ENCODE measurements around the gene KDM2A.

The KDM2A gene

DNA sequence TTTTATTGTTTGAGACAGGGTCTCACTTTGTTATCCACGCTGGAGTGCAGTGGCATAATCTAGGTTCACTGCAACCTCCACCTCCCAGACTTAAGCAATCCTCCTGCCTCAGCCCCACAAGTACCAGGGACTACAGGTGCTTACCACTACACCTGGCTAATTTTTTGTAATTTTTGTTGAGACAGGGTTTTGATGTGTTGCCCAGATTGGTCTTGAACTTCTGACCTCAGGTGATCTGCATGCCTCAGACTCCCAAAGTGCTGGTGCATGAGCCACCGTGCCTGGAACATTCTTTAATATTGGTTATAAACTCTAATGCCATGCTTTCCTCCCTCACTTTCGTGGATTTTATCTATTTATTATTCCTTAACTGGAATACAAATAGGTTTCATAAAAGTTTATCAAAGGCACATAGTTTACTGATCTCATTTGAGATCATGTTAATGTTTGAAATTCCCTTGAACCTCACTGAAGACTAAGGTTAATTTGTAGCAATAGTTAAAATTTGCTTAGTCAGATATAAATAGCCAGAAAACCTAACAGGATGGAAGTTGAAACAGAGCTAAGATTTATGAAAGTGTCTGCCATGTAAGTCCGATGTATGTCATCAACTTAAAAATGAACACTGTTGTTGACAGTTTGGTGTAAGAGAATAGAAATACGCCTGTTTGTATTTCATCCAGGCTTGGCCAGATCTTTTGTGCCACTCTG, 27.6 kb downstream of the KDM2A start:
- H3K9me3 ChIP-seq (ENCODE audit: control insufficient read depth, insufficient read depth, low read depth, low read length): no peaks in the 10 kb centered on the region
- H3K27ac ChIP-seq (ENCODE audit: extremely low read depth, low read depth, low read length): no peak overlapping the region
- TF ChIP-seq ZEB2 (tag by site-specific recombination; IDR thresholded peaks at IDR 0.05) (no peak), ZNF335 (tag by site-specific recombination; conservative IDR thresholded peaks at IDR 0.05) (no peak), ZNF560 (tag by site-specific recombination; IDR thresholded peaks at IDR 0.05; ENCODE audit: borderline replicate concordance) (no peak), ZNF48 (tag by site-specific recombination; IDR thresholded peaks at IDR 0.05) (no peak), ZBTB48 (tag by site-specific recombination; IDR thresholded peaks at IDR 0.05) (no peak), ZNF214 (tag by site-specific recombination; IDR thresholded peaks at IDR 0.05; ENCODE audit: borderline replicate concordance) (no peak), ZNF274 (IDR thresholded peaks at IDR 0.05; ENCODE audit: low read length) (no peak), ZNF274 (tag by site-specific recombination; IDR thresholded peaks at IDR 0.05; ENCODE audit: borderline replicate concordance) (no peak), ZNF623 (tag by site-specific recombination; IDR thresholded peaks at IDR 0.05) (no peak), ZNF239 (tag by site-specific recombination; IDR thresholded peaks at IDR 0.05) (no peak), ZNF121 (tag by site-specific recombination; IDR thresholded peaks at IDR 0.05) (no peak), ZNF521 (tag by site-specific recombination; IDR thresholded peaks at IDR 0.05) (no peak), MZF1 (tag by site-specific recombination; IDR thresholded peaks at IDR 0.05; ENCODE audit: borderline replicate concordance) (no peak), ZNF558 (tag by site-specific recombination; IDR thresholded peaks at IDR 0.05) (no peak), KLF16 (tag by site-specific recombination; IDR thresholded peaks at IDR 0.05) (no peak)
- TF ChIP-seq, protein P1, sequence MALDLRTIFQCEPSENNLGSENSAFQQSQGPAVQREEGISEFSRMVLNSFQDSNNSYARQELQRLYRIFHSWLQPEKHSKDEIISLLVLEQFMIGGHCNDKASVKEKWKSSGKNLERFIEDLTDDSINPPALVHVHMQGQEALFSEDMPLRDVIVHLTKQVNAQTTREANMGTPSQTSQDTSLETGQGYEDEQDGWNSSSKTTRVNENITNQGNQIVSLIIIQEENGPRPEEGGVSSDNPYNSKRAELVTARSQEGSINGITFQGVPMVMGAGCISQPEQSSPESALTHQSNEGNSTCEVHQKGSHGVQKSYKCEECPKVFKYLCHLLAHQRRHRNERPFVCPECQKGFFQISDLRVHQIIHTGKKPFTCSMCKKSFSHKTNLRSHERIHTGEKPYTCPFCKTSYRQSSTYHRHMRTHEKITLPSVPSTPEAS (tag by site-specific recombination; IDR thresholded peaks at IDR 0.05): no peak
- TF ChIP-seq, protein P2, sequence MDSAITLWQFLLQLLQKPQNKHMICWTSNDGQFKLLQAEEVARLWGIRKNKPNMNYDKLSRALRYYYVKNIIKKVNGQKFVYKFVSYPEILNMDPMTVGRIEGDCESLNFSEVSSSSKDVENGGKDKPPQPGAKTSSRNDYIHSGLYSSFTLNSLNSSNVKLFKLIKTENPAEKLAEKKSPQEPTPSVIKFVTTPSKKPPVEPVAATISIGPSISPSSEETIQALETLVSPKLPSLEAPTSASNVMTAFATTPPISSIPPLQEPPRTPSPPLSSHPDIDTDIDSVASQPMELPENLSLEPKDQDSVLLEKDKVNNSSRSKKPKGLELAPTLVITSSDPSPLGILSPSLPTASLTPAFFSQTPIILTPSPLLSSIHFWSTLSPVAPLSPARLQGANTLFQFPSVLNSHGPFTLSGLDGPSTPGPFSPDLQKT (IDR thresholded peaks at IDR 0.05; ENCODE audit: borderline replicate concordance, low read depth, low read length): no peak
- POLR2A ChIA-PET: no interaction called here
- H3K4me1 ChIP-seq (ENCODE audit: control insufficient read depth, insufficient read depth, low read length): peaks cover 3% of the 10 kb centered on the region; the same call in 1 of the 2 replicates
- peaks cover 0 to 19% of the 10 kb centered on the region in 2 experiments; a peak in 2 of 3 replicates for H3K36me3 ChIP-seq (ENCODE audit: control insufficient read depth in 2 of 2, insufficient read depth in 1 of 2, low read length in 2 of 2)
- H3K4me3 ChIP-seq (ENCODE audit: low read depth, low read length): no peak overlapping the region
- CTCF ChIA-PET: no interaction called here

DNA sequence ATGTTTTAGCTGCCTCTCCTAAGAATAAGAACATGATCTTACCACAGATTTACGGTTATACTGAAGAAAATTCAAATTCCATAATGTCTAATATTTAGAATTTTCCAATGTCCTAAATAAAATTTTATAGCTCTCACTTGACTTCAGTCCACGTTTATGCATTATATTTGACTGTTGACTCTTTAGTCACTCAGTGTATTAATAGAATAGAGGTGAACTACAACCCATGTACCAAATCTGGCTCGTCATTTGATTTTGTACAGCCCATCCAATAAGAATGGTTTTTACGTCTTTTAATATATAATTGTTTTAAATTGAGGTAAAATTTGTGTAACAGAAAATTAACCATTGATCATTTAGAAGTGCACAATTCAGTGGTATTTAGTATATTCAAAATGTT, 34.9 kb downstream of the KDM2A start:
- H3K4me1 ChIP-seq (ENCODE audit: control insufficient read depth, insufficient read depth, low read length): no peaks in the 10 kb centered on the region
- H3K4me3 ChIP-seq (ENCODE audit: low read depth, low read length): no peak overlapping the region
- H3K36me3 ChIP-seq (ENCODE audit: control insufficient read depth in 2 of 2, insufficient read depth in 1 of 2, low read length in 2 of 2): peaks cover 0 to 24% of the 10 kb centered on the region in 2 experiments; a peak in 2 of 3 replicates
- no peak overlapping the region for H3K27ac ChIP-seq (ENCODE audit: extremely low read depth, low read depth, low read length)
- no peaks in the 10 kb centered on the region for H3K9me3 ChIP-seq (ENCODE audit: control insufficient read depth, insufficient read depth, low read depth, low read length)
- CTCF ChIA-PET: interaction anchor here (0.6 to 1.6 kb wide), 3 partner anchors 16 to 101 kb away, joined by 3 to 7 read pairs (median 3); no protein-coding TSS in a partner anchor
- POLR2A ChIA-PET: interaction anchor here (0.6 kb wide), 1 partner anchor 171 kb away, joined by 5 read pairs; no protein-coding TSS in a partner anchor
- TF ChIP-seq, protein P3, sequence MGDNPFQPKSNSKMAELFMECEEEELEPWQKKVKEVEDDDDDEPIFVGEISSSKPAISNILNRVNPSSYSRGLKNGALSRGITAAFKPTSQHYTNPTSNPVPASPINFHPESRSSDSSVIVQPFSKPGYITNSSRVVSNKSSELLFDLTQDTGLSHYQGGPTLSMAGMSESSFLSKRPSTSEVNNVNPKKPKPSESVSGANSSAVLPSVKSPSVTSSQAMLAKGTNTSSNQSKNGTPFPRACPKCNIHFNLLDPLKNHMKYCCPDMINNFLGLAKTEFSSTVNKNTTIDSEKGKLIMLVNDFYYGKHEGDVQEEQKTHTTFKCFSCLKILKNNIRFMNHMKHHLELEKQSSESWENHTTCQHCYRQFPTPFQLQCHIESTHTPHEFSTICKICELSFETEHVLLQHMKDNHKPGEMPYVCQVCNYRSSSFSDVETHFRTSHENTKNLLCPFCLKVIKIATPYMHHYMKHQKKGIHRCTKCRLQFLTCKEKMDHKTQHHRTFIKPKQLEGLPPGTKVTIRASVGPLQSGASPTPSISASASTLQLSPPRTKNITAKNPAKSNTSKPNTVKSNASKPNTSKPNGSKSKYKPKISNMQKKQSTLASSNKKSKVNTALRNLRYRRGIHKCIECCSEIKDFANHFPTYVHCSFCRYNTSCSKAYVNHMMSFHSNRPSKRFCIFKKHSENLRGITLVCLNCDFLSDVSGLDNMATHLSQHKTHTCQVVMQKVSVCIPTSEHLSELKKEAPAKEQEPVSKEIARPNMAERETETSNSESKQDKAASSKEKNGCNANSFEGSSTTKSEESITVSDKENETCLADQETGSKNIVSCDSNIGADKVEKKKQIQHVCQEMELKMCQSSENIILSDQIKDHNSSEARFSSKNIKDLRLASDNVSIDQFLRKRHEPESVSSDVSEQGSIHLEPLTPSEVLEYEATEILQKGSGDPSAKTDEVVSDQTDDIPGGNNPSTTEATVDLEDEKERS (tag by site-specific recombination; IDR thresholded peaks at IDR 0.05): no peak
- TF ChIP-seq ZNF560 (tag by site-specific recombination; IDR thresholded peaks at IDR 0.05; ENCODE audit: borderline replicate concordance) (no peak), ZNF596 (tag by site-specific recombination; IDR thresholded peaks at IDR 0.05) (no peak), ZNF157 (tag by site-specific recombination; IDR thresholded peaks at IDR 0.05) (no peak)
- TF ChIP-seq, protein P4, sequence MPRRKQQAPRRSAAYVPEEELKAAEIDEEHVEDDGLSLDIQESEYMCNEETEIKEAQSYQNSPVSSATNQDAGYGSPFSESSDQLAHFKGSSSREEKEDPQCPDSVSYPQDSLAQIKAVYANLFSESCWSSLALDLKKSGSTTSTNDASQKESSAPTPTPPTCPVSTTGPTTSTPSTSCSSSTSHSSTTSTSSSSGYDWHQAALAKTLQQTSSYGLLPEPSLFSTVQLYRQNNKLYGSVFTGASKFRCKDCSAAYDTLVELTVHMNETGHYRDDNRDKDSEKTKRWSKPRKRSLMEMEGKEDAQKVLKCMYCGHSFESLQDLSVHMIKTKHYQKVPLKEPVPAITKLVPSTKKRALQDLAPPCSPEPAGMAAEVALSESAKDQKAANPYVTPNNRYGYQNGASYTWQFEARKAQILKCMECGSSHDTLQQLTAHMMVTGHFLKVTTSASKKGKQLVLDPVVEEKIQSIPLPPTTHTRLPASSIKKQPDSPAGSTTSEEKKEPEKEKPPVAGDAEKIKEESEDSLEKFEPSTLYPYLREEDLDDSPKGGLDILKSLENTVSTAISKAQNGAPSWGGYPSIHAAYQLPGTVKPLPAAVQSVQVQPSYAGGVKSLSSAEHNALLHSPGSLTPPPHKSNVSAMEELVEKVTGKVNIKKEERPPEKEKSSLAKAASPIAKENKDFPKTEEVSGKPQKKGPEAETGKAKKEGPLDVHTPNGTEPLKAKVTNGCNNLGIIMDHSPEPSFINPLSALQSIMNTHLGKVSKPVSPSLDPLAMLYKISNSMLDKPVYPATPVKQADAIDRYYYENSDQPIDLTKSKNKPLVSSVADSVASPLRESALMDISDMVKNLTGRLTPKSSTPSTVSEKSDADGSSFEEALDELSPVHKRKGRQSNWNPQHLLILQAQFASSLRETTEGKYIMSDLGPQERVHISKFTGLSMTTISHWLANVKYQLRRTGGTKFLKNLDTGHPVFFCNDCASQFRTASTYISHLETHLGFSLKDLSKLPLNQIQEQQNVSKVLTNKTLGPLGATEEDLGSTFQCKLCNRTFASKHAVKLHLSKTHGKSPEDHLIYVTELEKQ (tag by site-specific recombination; IDR thresholded peaks at IDR 0.05; ENCODE audit: borderline replicate concordance): no peak
- TF ChIP-seq, protein P5, sequence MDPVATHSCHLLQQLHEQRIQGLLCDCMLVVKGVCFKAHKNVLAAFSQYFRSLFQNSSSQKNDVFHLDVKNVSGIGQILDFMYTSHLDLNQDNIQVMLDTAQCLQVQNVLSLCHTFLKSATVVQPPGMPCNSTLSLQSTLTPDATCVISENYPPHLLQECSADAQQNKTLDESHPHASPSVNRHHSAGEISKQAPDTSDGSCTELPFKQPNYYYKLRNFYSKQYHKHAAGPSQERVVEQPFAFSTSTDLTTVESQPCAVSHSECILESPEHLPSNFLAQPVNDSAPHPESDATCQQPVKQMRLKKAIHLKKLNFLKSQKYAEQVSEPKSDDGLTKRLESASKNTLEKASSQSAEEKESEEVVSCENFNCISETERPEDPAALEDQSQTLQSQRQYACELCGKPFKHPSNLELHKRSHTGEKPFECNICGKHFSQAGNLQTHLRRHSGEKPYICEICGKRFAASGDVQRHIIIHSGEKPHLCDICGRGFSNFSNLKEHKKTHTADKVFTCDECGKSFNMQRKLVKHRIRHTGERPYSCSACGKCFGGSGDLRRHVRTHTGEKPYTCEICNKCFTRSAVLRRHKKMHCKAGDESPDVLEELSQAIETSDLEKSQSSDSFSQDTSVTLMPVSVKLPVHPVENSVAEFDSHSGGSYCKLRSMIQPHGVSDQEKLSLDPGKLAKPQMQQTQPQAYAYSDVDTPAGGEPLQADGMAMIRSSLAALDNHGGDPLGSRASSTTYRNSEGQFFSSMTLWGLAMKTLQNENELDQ (tag by site-specific recombination; IDR thresholded peaks at IDR 0.05; ENCODE audit: low read depth): no peak
